CD4-positive, CD25-positive, alpha-beta regulatory T cell (primary cell): ENCODE results near the gene PRPH. TPM values are rescaled to one million over a fixed set of nuclear protein-coding genes. Genes with fewer than 3 reads are reported as not detected.

Experiments used
- ATAC-seq, 2 donors: fragments of 150-1000 bp; cut with Tn5 transposase; one replicate each; pipeline ENCODE4 v1.10.0; 2021; ENCODE audit warnings: low read depth in 2 of 2, moderate number of reproducible peaks in 2 of 2, moderate library complexity in 1 of 2
- DNase-seq, 3 donors: peaks; one replicate each; pipeline versions ENCODE4 v3.0.0 to v3.0.0-alpha.2; 2012 to 2022; ENCODE audit warnings: mixed read lengths in 1 of 3
- H3K27ac ChIP-seq: one replicate; pipeline ENCODE4 v1.7.0; 2013; ENCODE audit warnings: mild to moderate bottlenecking, low read length; ENCODE audit not compliant: insufficient read depth, poor library complexity, severe bottlenecking
- H3K27me3 ChIP-seq: one replicate; pipeline ENCODE4 v1.7.0; 2013; ENCODE audit warnings: low read length; ENCODE audit not compliant: control insufficient read depth, insufficient read depth
- H3K36me3 ChIP-seq: one replicate; pipeline ENCODE4 v1.7.0; 2013; ENCODE audit warnings: mild to moderate bottlenecking, low read length, moderate library complexity; ENCODE audit not compliant: control insufficient read depth, insufficient read depth
- H3K4me1 ChIP-seq: 2 replicates; pipeline ENCODE4 v1.7.0; 2013; ENCODE audit warnings: mild to moderate bottlenecking, low read length; ENCODE audit not compliant: insufficient read depth, control insufficient read depth, poor library complexity, severe bottlenecking
- H3K4me3 ChIP-seq: one replicate; pipeline ENCODE4 v1.7.0; 2013; ENCODE audit warnings: low read depth, mild to moderate bottlenecking, low read length, moderate library complexity
- H3K9me3 ChIP-seq, 2 experiments: 1 replicate in 1 of 2; 2 replicates in 1 of 2; pipeline ENCODE4 v1.7.0; 2013; ENCODE audit warnings: low read length in 2 of 2, mild to moderate bottlenecking in 1 of 2, moderate library complexity in 1 of 2; ENCODE audit not compliant: control insufficient read depth in 2 of 2
- H3K27ac Mint-ChIP-seq, 3 donors: one replicate each; pipeline ENCODE4 v1.8.0; 2020 to 2022; ENCODE audit warnings: mild to moderate bottlenecking in 3 of 3, mixed read lengths in 3 of 3, moderate library complexity in 2 of 3
- H3K27me3 Mint-ChIP-seq: one replicate; pipeline ENCODE4 v1.8.0; 2022; ENCODE audit warnings: mild to moderate bottlenecking, mixed read lengths
- H3K36me3 Mint-ChIP-seq: one replicate; pipeline ENCODE4 v1.8.0; 2020; ENCODE audit warnings: mixed read lengths
- H3K4me1 Mint-ChIP-seq, 4 donors: one replicate each; pipeline ENCODE4 v1.8.0; 2020 to 2022; ENCODE audit warnings: mixed read lengths in 4 of 4, mild to moderate bottlenecking in 1 of 4
- H3K4me3 Mint-ChIP-seq, 4 donors: one replicate each; pipeline ENCODE4 v1.8.0; 2020 to 2022; ENCODE audit warnings: mild to moderate bottlenecking in 4 of 4, mixed read lengths in 4 of 4, moderate library complexity in 3 of 4
- H3K9me3 Mint-ChIP-seq, 7 donors: one replicate each; pipeline ENCODE4 v1.8.0; 2020 to 2022; ENCODE audit warnings: mixed read lengths in 7 of 7, mild to moderate bottlenecking in 3 of 7, moderate library complexity in 2 of 7
- polyA plus RNA-seq, 4 donors: library from polyadenylated mRNA; unstranded; fragments of 300-500 nt; fragmentation: Illumina TruSeq; gene quantifications; one replicate each; pipeline ENCODE4 v1.2.3, GENCODE V29; 2021
- total RNA-seq: library from RNA; stranded (reverse); gene quantifications from one replicate; pipeline ENCODE4 v1.2.3, GENCODE V29; 2022

PRPH gene
- total and polyA plus RNA-seq, 5 donors from 2014 or later, result 0.24 TPM; not detected in 4

- no peak overlapping the region for H3K4me3 Mint-ChIP-seq
- H3K27ac Mint-ChIP-seq, result no peak overlapping the region
- H3K9me3 ChIP-seq, result no peaks in the 10 kb centered on the region
- no peak for DNase-seq
- H3K36me3 Mint-ChIP-seq, result no peaks in the 10 kb centered on the region
- no peaks in the 10 kb centered on the region for H3K36me3 ChIP-seq
- peaks cover 0 to 2% (median 0%) of the 10 kb centered on the region in 7 donors for H3K9me3 Mint-ChIP-seq
- H3K4me3 ChIP-seq, result no peak overlapping the region
- peaks cover 24% of the 10 kb centered on the region for H3K4me1 ChIP-seq
- ATAC-seq, result no peak
- H3K27ac ChIP-seq, result no peak overlapping the region
- peaks cover 0 to 15% (median 7%) of the 10 kb centered on the region in 4 donors for H3K4me1 Mint-ChIP-seq
- peaks cover 58% of the 10 kb centered on the region for H3K27me3 Mint-ChIP-seq
- H3K27me3 ChIP-seq, result peaks cover 6% of the 10 kb centered on the region
Observed at GRCh38 chr12:49292729-49293055, 2.3 kb upstream of the PRPH start.

GRCh38 chr12:49293056-49293956 lies 1.6 kb upstream of the PRPH start:
- ATAC-seq, result no peak
- peaks cover 12% of the 10 kb centered on the region for H3K27me3 ChIP-seq
- Mint-ChIP-seq H3K36me3 (no peaks in the 10 kb centered on the region), H3K27ac (no peak overlapping the region), H3K27me3 (peaks cover 58% of the 10 kb centered on the region), H3K4me3 (peak overlapping the region in 1 of 4 donors; percentile 27), H3K9me3 (peaks cover 0 to 2% (median 0%) of the 10 kb centered on the region in 7 donors), H3K4me1 (peaks cover 0 to 18% (median 7%) of the 10 kb centered on the region in 4 donors)
- H3K27ac ChIP-seq, result no peak overlapping the region
- no peaks in the 10 kb centered on the region for H3K9me3 ChIP-seq
- DNase-seq, result no peak
- H3K36me3 ChIP-seq, result no peaks in the 10 kb centered on the region
- peaks cover 25% of the 10 kb centered on the region for H3K4me1 ChIP-seq
- no peak overlapping the region for H3K4me3 ChIP-seq

GRCh38 chr12:49294086-49294803 lies 702 bp upstream of the PRPH start:
- no peak overlapping the region for H3K27ac ChIP-seq
- Mint-ChIP-seq H3K4me3 (no peak overlapping the region), H3K27me3 (peaks cover 63% of the 10 kb centered on the region), H3K36me3 (no peaks in the 10 kb centered on the region), H3K27ac (no peak overlapping the region), H3K9me3 (peaks cover 0 to 1% (median 0%) of the 10 kb centered on the region in 7 donors), H3K4me1 (peaks cover 0 to 18% (median 9%) of the 10 kb centered on the region in 4 donors)
- H3K4me1 ChIP-seq, result peaks cover 25% of the 10 kb centered on the region
- ATAC-seq (no peak), DNase-seq (no peak)
- no peaks in the 10 kb centered on the region for H3K36me3 ChIP-seq
- peaks cover 18% of the 10 kb centered on the region for H3K27me3 ChIP-seq
- H3K4me3 ChIP-seq, result no peak overlapping the region
- H3K9me3 ChIP-seq, result no peaks in the 10 kb centered on the region

GRCh38 chr12:49294804-49295081 lies 204 bp upstream of the PRPH start:
- Mint-ChIP-seq H3K9me3 (peaks cover 0 to 1% (median 0%) of the 10 kb centered on the region in 7 donors), H3K4me3 (no peak overlapping the region), H3K4me1 (peaks cover 0 to 18% (median 9%) of the 10 kb centered on the region in 4 donors), H3K36me3 (no peaks in the 10 kb centered on the region), H3K27ac (no peak overlapping the region), H3K27me3 (peaks cover 65% of the 10 kb centered on the region)
- no peaks in the 10 kb centered on the region for H3K9me3 ChIP-seq
- no peaks in the 10 kb centered on the region for H3K36me3 ChIP-seq
- H3K27ac ChIP-seq, result no peak overlapping the region
- peaks cover 18% of the 10 kb centered on the region for H3K27me3 ChIP-seq
- H3K4me1 ChIP-seq, result peaks cover 25% of the 10 kb centered on the region
- DNase-seq, result no peak
- no peak overlapping the region for H3K4me3 ChIP-seq
- no peak for ATAC-seq

GRCh38 chr12:49296034-49296835 lies 1.3 kb downstream of the PRPH start:
- H3K27me3 ChIP-seq, result peaks cover 18% of the 10 kb centered on the region
- Mint-ChIP-seq H3K4me3 (peak overlapping the region in 3 of 4 donors; percentile 56 to 83 (median 73)), H3K36me3 (no peaks in the 10 kb centered on the region), H3K27ac (no peak overlapping the region), H3K27me3 (peaks cover 62% of the 10 kb centered on the region), H3K4me1 (peaks cover 0 to 18% (median 9%) of the 10 kb centered on the region in 4 donors), H3K9me3 (peaks cover 0 to 1% (median 0%) of the 10 kb centered on the region in 7 donors)
- H3K9me3 ChIP-seq, result no peaks in the 10 kb centered on the region
- peaks cover 25% of the 10 kb centered on the region for H3K4me1 ChIP-seq
- ATAC-seq (peak; percentile 67 to 69), DNase-seq (peak; percentile 45 to 65 (median 61))
- H3K27ac ChIP-seq, result no peak overlapping the region
- H3K36me3 ChIP-seq, result no peaks in the 10 kb centered on the region
- no peak overlapping the region for H3K4me3 ChIP-seq

GRCh38 chr12:49296836-49297694 lies 2.1 kb downstream of the PRPH start:
- no peak overlapping the region for H3K27ac Mint-ChIP-seq
- Histone ChIP-seq H3K4me1 (peaks cover 25% of the 10 kb centered on the region), H3K27ac (no peak overlapping the region), H3K9me3 (no peaks in the 10 kb centered on the region), H3K36me3 (no peaks in the 10 kb centered on the region), H3K4me3 (no peak overlapping the region), H3K27me3 (peaks cover 18% of the 10 kb centered on the region)
- peak; percentile 7 to 43 (median 36) for DNase-seq
- peaks cover 0 to 21% (median 12%) of the 10 kb centered on the region in 4 donors for H3K4me1 Mint-ChIP-seq
- H3K36me3 Mint-ChIP-seq, result no peaks in the 10 kb centered on the region
- peak overlapping the region; percentile 43 to 83 (median 64) for H3K4me3 Mint-ChIP-seq
- peaks cover 0 to 1% (median 0%) of the 10 kb centered on the region in 7 donors for H3K9me3 Mint-ChIP-seq
- peaks cover 64% of the 10 kb centered on the region for H3K27me3 Mint-ChIP-seq
- peak; percentile 40 to 49 for ATAC-seq

- no peak overlapping the region for H3K27ac ChIP-seq
- no peaks in the 10 kb centered on the region for H3K36me3 ChIP-seq
- Mint-ChIP-seq H3K9me3 (peaks cover 0 to 1% (median 0%) of the 10 kb centered on the region in 7 donors), H3K4me3 (no peak overlapping the region), H3K27ac (no peak overlapping the region), H3K4me1 (peaks cover 0 to 21% (median 12%) of the 10 kb centered on the region in 4 donors), H3K27me3 (peaks cover 61% of the 10 kb centered on the region), H3K36me3 (no peaks in the 10 kb centered on the region)
- peaks cover 25% of the 10 kb centered on the region for H3K4me1 ChIP-seq
- H3K9me3 ChIP-seq, result no peaks in the 10 kb centered on the region
- no peak for DNase-seq
- peaks cover 18% of the 10 kb centered on the region for H3K27me3 ChIP-seq
- no peak for ATAC-seq
- H3K4me3 ChIP-seq, result no peak overlapping the region
Observed at GRCh38 chr12:49297695-49298060, 2.7 kb downstream of the PRPH start.
